Measurements from ENCODE around the gene KRTAP12-4. TPM values are rescaled to one million over a fixed set of nuclear protein-coding genes. Genes with fewer than 3 reads are reported as not detected.
"Not testable (repeated sequence)": the region's sequence is repeated elsewhere in the genome, so short reads cannot be mapped to it uniquely, and the experiment has no call there.

Gene KRTAP12-4
- total RNA-seq, 3 donors from 2014 or later, result not detected

DNA sequence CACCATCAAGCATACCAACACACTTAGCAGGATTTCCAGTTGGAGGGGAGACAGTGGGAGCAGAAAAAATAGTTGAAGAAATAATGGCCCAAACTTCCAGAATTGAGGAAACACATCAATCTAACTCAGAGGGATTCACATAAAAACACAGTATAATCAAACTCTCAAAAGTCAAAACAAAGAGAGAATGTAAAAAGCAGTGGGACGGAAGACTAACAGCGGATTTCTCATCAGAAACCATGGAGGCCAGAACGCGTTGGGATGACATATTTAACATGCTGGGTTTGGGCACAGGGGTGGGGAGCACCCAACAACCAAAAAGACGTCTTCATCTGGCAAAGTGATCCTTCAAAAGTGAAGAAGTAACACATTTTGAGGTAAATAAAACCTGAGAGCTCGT is 34.6 kb downstream of the KRTAP12-4 start:
- Mint-ChIP-seq H3K4me3 (no peak overlapping the region), H3K36me3 (ENCODE audit: insufficient read depth) (peaks cover 11% of the 10 kb centered on the region), H3K4me1 (ENCODE audit: low read depth) (peaks cover 49% of the 10 kb centered on the region), H3K27me3 (ENCODE audit: low read depth) (no peaks in the 10 kb centered on the region), H3K9me3 (peaks cover 44% of the 10 kb centered on the region)
- DNase-seq (no peak), ATAC-seq (no peak)

DNA sequence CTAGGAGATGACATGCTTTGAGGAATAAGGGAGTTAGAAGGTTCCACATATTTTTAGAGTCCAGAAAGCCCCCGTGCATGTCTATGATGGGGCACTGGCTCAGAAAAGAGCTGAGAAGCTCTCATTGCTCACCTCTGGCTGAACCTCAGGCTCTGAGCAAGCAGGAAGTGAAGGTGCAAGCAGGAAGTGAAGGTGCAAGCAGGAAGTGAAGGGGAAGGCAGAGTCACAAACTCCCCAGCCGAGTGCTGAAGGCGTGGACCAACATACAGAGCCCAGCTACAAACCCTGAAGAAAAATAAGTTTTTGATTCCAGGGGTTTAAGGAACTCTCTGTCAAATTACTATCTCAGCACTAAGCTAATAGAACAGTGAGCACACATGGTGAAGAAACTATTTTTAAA is 35.5 kb downstream of the KRTAP12-4 start:
- peaks cover 36% of the 10 kb centered on the region for H3K9me3 Mint-ChIP-seq
- ATAC-seq, result peak; percentile 96 to 100
- DNase-seq, result peak; percentile 50
- H3K27me3 Mint-ChIP-seq (ENCODE audit: low read depth), result no peaks in the 10 kb centered on the region
- H3K4me3 Mint-ChIP-seq, result peak overlapping the region; percentile 49
- H3K36me3 Mint-ChIP-seq (ENCODE audit: insufficient read depth), result peaks cover 9% of the 10 kb centered on the region
- H3K4me1 Mint-ChIP-seq (ENCODE audit: low read depth), result peaks cover 50% of the 10 kb centered on the region

DNA sequence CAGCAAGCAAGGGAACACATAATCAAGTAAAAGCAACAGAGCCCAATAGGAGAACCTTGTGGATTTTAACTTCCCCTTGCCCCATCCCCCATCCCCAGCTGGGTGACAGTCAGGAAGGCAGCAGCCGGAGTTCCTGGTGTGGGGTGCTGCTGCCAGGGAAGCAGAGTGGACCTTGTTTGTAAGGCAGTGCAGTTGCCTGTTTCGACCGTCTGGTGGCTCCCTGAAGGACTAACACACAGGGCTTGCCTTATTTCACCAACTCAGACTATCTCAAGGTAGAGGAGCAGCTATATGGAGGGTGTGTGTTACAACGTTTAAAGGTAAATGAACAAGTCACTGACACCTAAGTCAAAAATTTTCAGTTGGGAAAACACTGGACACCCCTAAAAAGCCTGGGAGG is 36.0 kb downstream of the KRTAP12-4 start:
- Mint-ChIP-seq H3K27me3 (ENCODE audit: low read depth) (no peaks in the 10 kb centered on the region), H3K9me3 (peaks cover 32% of the 10 kb centered on the region), H3K4me3 (peak overlapping the region; percentile 49), H3K4me1 (ENCODE audit: low read depth) (peaks cover 50% of the 10 kb centered on the region), H3K36me3 (ENCODE audit: insufficient read depth) (peaks cover 8% of the 10 kb centered on the region)
- ATAC-seq (peak; percentile 42 to 44), DNase-seq (no peak)

DNA sequence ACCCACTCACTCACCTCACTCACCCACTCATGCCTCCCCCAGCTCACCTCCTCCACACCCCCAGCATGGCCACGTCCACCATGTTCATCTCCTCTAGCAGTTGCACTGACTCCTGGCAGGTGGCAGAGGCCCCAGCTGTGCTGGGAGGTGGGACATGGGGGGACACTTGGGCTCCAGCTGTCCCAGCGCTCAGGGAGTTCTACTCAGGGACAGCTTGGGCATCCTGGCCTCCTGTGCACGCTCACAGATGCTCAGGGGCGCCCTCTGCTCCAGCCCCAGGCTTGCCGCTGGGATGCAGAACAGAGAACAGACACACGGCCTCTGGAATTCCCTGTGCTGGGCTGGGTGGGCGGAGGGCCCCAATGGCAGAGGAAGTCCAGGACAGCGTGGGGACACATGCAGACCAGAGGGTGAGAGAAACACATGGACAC is 37.4 kb downstream of the KRTAP12-4 start:
- Mint-ChIP-seq H3K4me1 (ENCODE audit: low read depth) (peaks cover 50% of the 10 kb centered on the region), H3K4me3 (no peak overlapping the region), H3K36me3 (ENCODE audit: insufficient read depth) (peaks cover 8% of the 10 kb centered on the region), H3K27me3 (ENCODE audit: low read depth) (no peaks in the 10 kb centered on the region), H3K9me3 (peaks cover 19% of the 10 kb centered on the region)
- DNase-seq (no peak), ATAC-seq (no peak)

GRCh38 chr21:44616591-44616926 is 37.9 kb downstream of the KRTAP12-4 start:
- peaks cover 50% of the 10 kb centered on the region for H3K4me1 Mint-ChIP-seq (ENCODE audit: low read depth)
- no peak overlapping the region for H3K4me3 Mint-ChIP-seq
- DNase-seq, result no peak
- no peaks in the 10 kb centered on the region for H3K27me3 Mint-ChIP-seq (ENCODE audit: low read depth)
- no peak for ATAC-seq
- H3K36me3 Mint-ChIP-seq (ENCODE audit: insufficient read depth), result peaks cover 8% of the 10 kb centered on the region
- H3K9me3 Mint-ChIP-seq, result peaks cover 19% of the 10 kb centered on the region

GRCh38 chr21:44615911-44616590 is 38.4 kb downstream of the KRTAP12-4 start:
- DNase-seq (no peak), ATAC-seq (no peak)
- Mint-ChIP-seq H3K27me3 (ENCODE audit: low read depth) (no peaks in the 10 kb centered on the region), H3K4me1 (ENCODE audit: low read depth) (peaks cover 50% of the 10 kb centered on the region), H3K36me3 (ENCODE audit: insufficient read depth) (peaks cover 11% of the 10 kb centered on the region), H3K4me3 (no peak overlapping the region), H3K9me3 (peaks cover 20% of the 10 kb centered on the region)

DNA sequence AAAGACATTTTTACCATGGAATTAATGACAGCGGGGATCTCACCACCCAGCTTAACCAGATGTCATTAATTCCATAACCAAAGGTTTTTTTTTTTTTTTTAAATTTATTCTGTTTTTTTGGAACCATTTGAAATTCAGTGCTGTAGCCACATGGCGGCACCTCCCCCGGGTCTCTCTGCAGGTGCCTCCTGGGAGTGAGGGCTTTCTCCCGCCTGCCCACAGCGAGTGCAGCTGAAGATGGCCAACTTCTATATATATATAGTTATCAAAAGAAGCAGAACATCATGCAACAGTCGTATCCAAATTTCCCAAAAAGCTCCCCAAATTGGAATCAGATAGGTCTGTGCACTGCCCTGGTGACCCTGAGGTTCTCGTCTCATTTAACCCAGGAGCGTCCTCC is 39.0 kb downstream of the KRTAP12-4 start:
- DNase-seq, result no peak
- Mint-ChIP-seq H3K9me3 (peaks cover 20% of the 10 kb centered on the region), H3K36me3 (ENCODE audit: insufficient read depth) (peaks cover 11% of the 10 kb centered on the region), H3K4me3 (no peak overlapping the region), H3K4me1 (ENCODE audit: low read depth) (peaks cover 47% of the 10 kb centered on the region), H3K27me3 (ENCODE audit: low read depth) (no peaks in the 10 kb centered on the region)
- no peak for ATAC-seq

DNA sequence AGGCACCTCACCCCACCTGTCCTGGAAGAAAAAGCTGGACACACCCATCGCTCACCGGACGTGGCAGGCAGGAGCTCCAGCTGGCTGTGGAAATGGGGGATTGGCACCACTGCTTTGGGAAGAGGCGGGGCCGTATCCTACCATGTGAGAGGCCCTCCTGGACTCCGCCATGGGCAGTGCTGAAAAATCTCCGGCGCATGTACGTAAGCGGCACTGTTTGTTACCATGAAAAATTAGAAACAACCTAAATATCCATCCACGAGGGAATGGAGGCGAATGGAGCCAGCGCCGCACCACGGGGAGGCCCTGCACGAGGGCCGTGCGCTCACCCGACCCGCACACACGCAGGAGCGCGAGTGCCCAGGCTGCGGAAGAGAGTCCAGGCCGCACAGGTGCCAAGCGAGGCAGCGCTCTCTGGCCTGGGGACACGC is 39.5 kb downstream of the KRTAP12-4 start:
- Mint-ChIP-seq H3K4me1 (ENCODE audit: low read depth) (peaks cover 45% of the 10 kb centered on the region), H3K9me3 (peaks cover 17% of the 10 kb centered on the region), H3K36me3 (ENCODE audit: insufficient read depth) (peaks cover 11% of the 10 kb centered on the region), H3K27me3 (ENCODE audit: low read depth) (no peaks in the 10 kb centered on the region), H3K4me3 (no peak overlapping the region)
- no peak for DNase-seq
- ATAC-seq, result no peak

DNA sequence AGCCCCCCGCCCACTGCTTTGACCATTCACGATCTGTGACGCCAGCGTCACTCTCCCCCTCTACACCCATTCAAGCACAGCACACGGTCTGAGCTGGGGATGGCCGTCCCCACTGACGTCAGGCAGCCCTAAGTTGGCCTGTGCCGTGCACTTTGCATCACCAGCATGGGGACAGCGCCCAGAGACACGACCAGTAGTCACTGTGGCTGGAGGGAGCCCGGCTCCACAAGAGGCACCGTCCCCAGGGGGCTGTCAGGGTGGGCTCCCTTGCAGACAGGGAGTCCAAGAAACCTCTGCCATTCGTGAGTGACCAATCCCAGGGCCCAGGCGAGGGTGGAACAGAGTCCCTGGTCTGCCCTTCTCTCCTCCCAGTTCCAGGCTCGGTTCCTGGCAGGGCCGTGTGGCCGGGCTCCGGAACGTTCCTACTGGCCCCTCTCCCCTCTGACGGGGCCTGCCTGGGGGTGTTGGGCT is 40.3 kb downstream of the KRTAP12-4 start:
- Mint-ChIP-seq H3K4me1 (ENCODE audit: low read depth) (peaks cover 38% of the 10 kb centered on the region), H3K27me3 (ENCODE audit: low read depth) (no peaks in the 10 kb centered on the region), H3K36me3 (ENCODE audit: insufficient read depth) (peaks cover 9% of the 10 kb centered on the region), H3K4me3 (no peak overlapping the region), H3K9me3 (peaks cover 17% of the 10 kb centered on the region)
- ATAC-seq (no peak), DNase-seq (no peak)

GRCh38 chr21:44613386-44614155 is 40.9 kb downstream of the KRTAP12-4 start:
- no peak overlapping the region for H3K4me3 Mint-ChIP-seq
- no peak for ATAC-seq
- H3K36me3 Mint-ChIP-seq (ENCODE audit: insufficient read depth), result peaks cover 7% of the 10 kb centered on the region
- H3K4me1 Mint-ChIP-seq (ENCODE audit: low read depth), result peaks cover 31% of the 10 kb centered on the region
- DNase-seq, result no peak
- no peaks in the 10 kb centered on the region for H3K27me3 Mint-ChIP-seq (ENCODE audit: low read depth)
- peaks cover 18% of the 10 kb centered on the region for H3K9me3 Mint-ChIP-seq

DNA sequence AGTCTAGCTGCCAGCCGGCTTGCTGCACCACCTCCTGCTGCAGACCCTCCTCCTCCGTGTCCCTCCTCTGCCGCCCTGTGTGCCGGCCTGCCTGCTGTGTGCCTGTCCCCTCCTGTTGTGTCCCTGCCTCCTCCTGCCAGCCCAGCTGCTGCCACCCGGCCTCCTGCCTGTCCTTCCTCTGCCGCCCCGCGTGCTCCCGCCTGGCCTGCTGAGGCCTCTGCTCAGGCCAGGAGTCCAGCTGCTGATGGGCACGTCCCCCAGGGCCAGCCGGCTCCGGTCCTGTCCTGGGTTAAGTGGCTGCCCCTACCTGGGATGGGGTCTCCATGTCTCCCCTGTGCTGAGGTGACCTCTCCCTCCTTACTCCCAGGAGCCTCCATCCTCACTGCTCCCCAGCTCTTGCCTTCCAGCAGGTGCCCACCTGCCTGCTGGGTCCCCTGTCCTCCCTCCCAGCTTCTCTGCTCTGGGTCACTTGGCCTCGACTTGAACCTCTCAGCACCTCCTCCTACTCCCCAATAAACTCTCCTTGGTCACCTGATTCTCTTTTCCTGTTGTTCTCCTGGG is 41.7 kb downstream of the KRTAP12-4 start:
- ATAC-seq, result no peak
- no peak for DNase-seq
- Mint-ChIP-seq H3K9me3 (peaks cover 18% of the 10 kb centered on the region), H3K4me3 (no peak overlapping the region), H3K36me3 (ENCODE audit: insufficient read depth) (peaks cover 7% of the 10 kb centered on the region), H3K4me1 (ENCODE audit: low read depth) (peaks cover 23% of the 10 kb centered on the region), H3K27me3 (ENCODE audit: low read depth) (no peaks in the 10 kb centered on the region)

DNA sequence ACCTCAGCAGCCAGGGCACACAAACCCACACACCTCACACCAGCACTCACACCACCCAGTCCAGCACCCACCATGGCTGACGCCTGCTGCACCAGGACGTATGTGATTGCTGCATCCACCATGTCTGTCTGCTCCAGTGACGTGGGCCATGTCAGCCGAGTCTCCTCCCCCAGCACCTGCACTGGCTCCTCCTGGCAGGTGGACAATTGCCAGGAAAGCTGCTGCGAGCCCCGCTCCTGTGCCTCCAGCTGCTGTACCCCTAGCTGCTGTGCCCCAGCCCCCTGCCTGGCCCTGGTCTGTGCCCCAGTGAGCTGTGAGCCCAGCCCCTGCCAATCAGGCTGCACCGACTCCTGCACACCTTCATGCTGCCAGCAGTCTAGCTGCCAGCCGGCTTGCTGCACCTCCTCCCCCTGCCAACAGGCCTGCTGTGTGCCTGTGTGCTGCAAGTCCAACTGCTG is 42.4 kb downstream of the KRTAP12-4 start, which contains the start of gene KRTAP10-8:
KRTAP10-8 (plus strand) TSS at position 51 of the 458 bp plus-strand sequence; CDS start at position 73, 22 bp downstream.
- ATAC-seq, result no peak
- H3K4me3 Mint-ChIP-seq, result no peak within 1 kb of the TSS

GRCh38 chr21:44611551-44611950 is 42.9 kb downstream of the KRTAP12-4 start:
- peaks cover 7% of the 10 kb centered on the region for H3K36me3 Mint-ChIP-seq (ENCODE audit: insufficient read depth)
- no peak for DNase-seq
- no peaks in the 10 kb centered on the region for H3K27me3 Mint-ChIP-seq (ENCODE audit: low read depth)
- H3K9me3 Mint-ChIP-seq, result peaks cover 19% of the 10 kb centered on the region
- H3K4me3 Mint-ChIP-seq, result no peak overlapping the region
- ATAC-seq, result no peak
- H3K4me1 Mint-ChIP-seq (ENCODE audit: low read depth), result peaks cover 11% of the 10 kb centered on the region

More for the DNA sequence above, 42.4 kb downstream of the KRTAP12-4 start, which contains the start of gene KRTAP10-8:
- no peaks in the 10 kb centered on the region for H3K27me3 Mint-ChIP-seq (ENCODE audit: low read depth)
- peaks cover 16% of the 10 kb centered on the region for H3K4me1 Mint-ChIP-seq (ENCODE audit: low read depth)
- peaks cover 7% of the 10 kb centered on the region for H3K36me3 Mint-ChIP-seq (ENCODE audit: insufficient read depth)
- DNase-seq, result no peak
- peaks cover 18% of the 10 kb centered on the region for H3K9me3 Mint-ChIP-seq

- not testable (repeated sequence) for ATAC-seq; H3K4me1 Mint-ChIP-seq (ENCODE audit: low read depth); H3K27me3 Mint-ChIP-seq (ENCODE audit: low read depth); H3K36me3 Mint-ChIP-seq (ENCODE audit: insufficient read depth); DNase-seq; H3K4me3 Mint-ChIP-seq
- H3K9me3 Mint-ChIP-seq, result peaks cover 21% of the 10 kb centered on the region
These were observed 44.2 kb downstream of the KRTAP12-4 start for GRCh38 chr21:44610157-44610843.

All from activated T-cell treated with anti-CD3 and anti-CD28 coated beads, Interleukin-2, amount 50 U/mL, for 4 hours (primary cell).